HG03575 (cell line): ENCODE measurements around the gene GALNT9.

ENCODE experiments used
- ATAC-seq: cut with Tn5 transposase; IDR thresholded peaks from one replicate; pipeline ENCODE4 v1.9.1; 2021; ENCODE audit not compliant: unreplicated experiment, insufficient number of reproducible peaks, low FRiP score; ENCODE audit errors: extremely low read depth

Gene GALNT9

GRCh38 chr12:132174015-132174838 is 155.2 kb downstream of the GALNT9 start:
- no peak for ATAC-seq

DNA sequence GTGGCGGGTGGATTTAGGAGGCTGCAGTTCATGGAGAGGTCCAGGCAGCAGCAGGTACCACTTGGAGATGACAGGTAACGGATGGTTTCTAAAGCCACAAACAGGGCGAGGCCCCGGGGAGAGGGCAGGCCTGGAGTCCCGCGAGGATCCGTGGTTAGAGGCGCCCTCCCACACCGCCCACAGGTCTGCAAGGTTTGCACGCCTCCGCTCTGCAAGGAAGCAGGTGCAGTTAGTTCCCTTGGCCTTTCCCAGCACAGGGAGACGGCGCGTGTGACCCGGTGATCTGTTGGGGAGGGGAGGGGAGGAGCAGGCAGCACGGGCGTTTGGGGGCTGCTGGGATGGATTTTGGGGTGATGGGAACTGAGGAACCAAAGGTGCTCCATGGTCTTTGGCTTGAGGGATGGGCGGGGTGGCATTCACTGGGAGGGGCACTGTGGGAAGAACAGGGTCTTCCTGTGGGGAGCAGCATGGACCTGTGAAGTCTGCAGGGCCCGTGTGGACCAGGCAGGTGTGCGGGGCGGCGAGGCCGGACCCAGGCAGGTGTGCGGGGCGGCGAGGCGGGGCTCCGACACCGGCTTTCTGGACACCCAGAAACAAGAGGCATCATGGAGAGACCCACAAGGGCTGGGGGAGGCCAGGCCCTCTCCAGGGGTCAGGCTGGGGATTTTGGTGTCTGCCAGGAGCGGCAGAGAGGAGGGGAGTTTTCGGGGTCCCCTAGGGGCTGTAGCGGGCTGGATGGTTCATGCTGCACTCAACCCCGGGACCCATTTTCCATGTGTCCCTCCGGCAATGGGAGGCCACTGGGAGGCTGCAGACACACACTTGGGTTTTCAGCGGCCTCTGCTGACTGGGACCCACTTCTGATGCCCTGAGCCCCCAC is 156.0 kb downstream of the GALNT9 start:
- no peak for ATAC-seq

DNA sequence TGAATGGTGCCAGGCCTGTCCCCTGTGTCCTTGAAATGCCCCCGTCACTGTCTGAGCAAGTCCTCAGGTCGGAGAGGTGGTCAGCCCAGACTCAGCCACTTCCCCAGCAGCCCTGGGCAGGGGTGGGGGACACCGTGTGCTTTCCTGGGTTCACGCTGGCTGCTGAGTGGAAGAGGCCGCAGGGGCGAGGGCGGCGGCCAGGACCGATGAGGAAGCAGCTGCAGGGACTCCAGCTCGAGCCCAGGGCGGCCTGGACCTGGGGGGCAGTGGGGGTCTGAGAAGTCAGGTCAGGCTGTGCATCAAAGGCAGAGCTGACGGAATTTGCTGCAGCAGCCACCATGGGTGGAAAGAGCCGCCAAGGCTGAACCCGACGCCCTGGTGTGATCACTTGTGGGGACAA is 156.8 kb downstream of the GALNT9 start:
- no peak for ATAC-seq

DNA sequence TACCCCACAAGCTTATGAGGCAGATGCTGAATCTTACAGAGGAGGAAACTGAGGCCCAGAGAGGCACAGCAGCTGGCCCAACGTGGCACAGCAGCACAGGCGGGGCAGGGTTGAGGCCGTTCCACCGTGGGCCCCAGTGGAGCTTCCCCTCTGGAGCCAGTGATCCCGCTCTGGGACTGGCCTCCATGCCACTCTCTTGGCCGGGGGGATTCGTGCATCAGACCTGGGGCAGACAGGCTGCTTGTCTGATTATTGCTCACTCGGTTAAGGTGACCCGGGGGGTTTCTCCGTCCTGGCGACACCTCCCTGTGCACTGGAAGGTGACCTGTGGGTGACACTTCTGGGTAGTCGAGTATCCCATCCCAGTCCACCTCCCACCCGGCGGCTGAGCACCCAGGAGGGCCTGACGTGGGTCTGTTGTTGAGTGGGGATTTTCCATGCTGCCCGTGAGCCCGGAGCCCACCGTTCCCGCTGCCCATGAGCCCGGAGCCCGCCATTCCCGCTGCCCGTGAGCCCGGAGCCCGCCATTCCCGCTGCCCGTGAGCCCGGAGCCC is 157.3 kb downstream of the GALNT9 start:
- no peak for ATAC-seq

GRCh38 chr12:132171293-132171967 is 158.0 kb downstream of the GALNT9 start:
- no peak for ATAC-seq

DNA sequence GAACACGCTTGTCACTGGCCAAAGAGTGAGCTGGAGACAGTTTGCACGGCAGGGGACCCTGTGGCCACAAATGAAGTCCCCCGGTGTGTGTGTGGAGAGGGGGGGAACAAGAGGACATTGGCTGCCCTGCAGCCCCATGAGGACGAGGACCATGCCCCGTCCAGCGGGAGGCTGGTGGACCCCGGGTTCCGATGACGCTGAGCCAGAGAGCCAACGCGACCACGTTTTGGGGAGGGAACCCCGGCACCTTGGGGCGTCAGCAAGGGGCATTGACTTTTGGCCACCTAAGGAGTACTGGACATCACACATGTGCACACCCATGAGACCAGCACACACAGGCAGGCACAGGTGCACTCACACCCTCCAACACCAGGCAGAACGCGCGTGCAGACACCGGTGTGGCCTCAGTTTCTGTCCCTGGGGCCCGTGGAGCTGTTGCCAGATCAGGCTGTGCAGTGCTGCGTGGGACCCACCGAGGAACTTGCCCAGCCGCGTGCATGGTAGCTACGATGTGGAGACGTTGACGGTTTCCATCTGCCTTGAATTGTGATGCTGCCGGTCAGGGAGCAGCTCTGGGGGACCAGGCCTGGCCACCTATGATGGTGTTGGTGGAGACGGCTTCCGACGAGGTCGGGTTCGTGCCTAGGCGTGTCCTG is 158.6 kb downstream of the GALNT9 start:
- ATAC-seq: no peak

DNA sequence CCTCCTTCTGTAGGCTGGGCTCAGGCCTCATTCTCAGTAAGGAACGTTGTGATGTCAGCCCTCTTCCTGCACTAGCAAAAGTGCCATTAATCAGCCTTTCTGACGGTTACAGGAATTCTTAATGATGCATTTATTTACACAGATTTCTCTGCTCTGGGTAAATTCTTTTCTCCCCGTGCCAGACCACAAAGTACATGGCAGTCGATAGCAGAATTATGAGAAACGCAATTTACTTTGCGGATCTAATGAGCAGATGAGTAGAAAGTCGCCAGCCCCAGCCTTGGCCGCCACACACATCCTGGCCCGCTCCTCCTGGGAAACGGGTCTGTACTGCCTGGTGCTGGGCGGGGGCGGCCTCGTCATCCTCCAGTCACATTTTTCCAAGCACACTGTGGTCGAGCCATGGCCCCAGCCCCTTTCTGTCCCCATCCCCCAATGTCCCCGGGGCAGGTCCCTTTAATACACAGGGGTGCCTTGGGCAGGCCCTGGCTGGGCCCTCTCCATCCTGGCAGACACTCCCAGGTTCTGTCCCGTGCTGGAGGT is 159.2 kb downstream of the GALNT9 start:
- no peak for ATAC-seq

- ATAC-seq: no peak
These were observed 160.0 kb downstream of the GALNT9 start for GRCh38 chr12:132169376-132169775.

GRCh38 chr12:132168311-132169031 is 160.9 kb downstream of the GALNT9 start:
- ATAC-seq: no peak

- ATAC-seq: no peak
These were observed 161.6 kb downstream of the GALNT9 start for GRCh38 chr12:132167611-132168310.

- no peak for ATAC-seq
These were observed 162.4 kb downstream of the GALNT9 start for GRCh38 chr12:132166801-132167591.

DNA sequence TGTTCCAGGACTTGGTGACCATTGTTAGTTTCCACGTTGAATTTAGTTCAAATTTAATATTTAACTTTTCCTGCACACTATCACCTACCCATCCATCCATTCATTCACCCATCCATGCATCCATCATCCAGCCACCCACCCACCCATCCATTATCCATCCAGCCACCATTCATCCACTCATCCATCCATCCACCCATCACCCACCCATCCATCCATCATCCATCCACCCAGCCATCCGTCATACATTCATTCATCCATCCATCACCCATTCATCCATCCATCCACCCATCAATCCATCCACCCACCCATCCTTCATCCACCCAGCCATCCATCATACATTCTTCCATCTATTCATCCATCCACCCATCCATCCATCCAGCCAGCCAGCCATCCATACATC is 163.3 kb downstream of the GALNT9 start:
- no peak for ATAC-seq

DNA sequence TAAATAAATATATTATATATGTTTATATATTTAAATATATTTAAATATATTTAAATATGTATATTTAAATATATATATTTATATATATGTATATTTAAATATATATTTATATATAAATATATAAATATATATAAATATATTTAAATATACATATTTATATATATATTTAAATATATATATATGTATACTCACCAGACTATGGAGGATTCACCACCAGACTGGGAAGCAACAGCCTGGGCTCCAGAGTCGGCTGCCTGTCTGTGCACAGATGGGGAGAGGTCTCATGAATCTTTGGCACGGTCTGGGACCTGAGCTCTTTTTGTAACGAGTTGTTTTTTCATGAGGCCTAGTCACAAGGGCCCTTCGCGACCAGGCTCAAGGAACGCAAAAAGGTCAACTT is 163.8 kb downstream of the GALNT9 start:
- ATAC-seq: no peak

GRCh38 chr12:132164426-132164825 is 165.0 kb downstream of the GALNT9 start:
- no peak for ATAC-seq

- no peak for ATAC-seq
These were observed 165.5 kb downstream of the GALNT9 start for GRCh38 chr12:132163911-132164288.

GRCh38 chr12:132163041-132163910 is 166.1 kb downstream of the GALNT9 start:
- ATAC-seq: no peak
